Duodenal mucosa (tissue), 2 donors: ENCODE results near the gene MEIOB.
"Not testable (repeated sequence)": the region's sequence is repeated elsewhere in the genome, so short reads cannot be mapped to it uniquely, and the experiment has no call there.

Source experiments
- H3K27ac ChIP-seq: one replicate; pipeline ENCODE4 v1.7.0; 2013; ENCODE audit warnings: low read depth, low read length
- H3K27me3 ChIP-seq, 2 donors: one replicate each; pipeline ENCODE4 v1.7.0; 2013; ENCODE audit warnings: low read length in 2 of 2, control low read depth in 1 of 2; ENCODE audit not compliant: insufficient read depth in 2 of 2, control insufficient read depth in 1 of 2
- H3K36me3 ChIP-seq, 2 donors: one replicate each; pipeline ENCODE4 v1.7.0; 2013; ENCODE audit warnings: low read length in 2 of 2, control low read depth in 1 of 2; ENCODE audit not compliant: insufficient read depth in 2 of 2, control insufficient read depth in 1 of 2
- H3K4me1 ChIP-seq, 2 donors: one replicate each; pipeline ENCODE4 v1.7.0; 2013; ENCODE audit warnings: low read length in 2 of 2, control low read depth in 1 of 2; ENCODE audit not compliant: insufficient read depth in 2 of 2, control insufficient read depth in 1 of 2
- H3K4me3 ChIP-seq, 2 donors: one replicate each; pipeline ENCODE4 v1.7.0; 2013; ENCODE audit warnings: low read length in 2 of 2, low read depth in 1 of 2
- H3K9ac ChIP-seq, 2 donors: one replicate each; pipeline ENCODE4 v1.7.0; 2013; ENCODE audit warnings: low read length in 2 of 2, low read depth in 1 of 2
- H3K9me3 ChIP-seq, 2 donors: one replicate each; pipeline ENCODE4 v1.7.0; 2013; ENCODE audit warnings: low read length in 2 of 2, control low read depth in 1 of 2; ENCODE audit not compliant: control insufficient read depth in 1 of 2

The MEIOB gene

DNA sequence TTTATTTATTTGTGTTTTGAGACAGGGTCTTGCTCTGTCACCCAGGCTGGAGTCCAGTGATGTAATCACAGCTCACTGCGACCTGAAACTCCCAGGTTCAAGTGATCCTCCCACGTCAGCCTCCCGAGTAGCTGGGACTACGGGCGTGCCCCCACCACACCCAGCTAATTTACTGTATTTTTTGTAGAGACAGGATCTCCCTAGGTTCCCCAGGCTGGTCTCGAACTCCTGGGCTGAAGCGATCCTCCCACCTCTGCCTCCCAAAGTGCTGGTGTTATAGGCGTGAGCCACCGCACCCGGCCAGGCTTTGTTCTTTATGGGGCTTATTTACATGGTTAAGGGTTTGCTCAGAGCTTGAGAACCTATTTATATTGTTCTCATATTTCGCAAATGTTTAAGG is 5.8 kb upstream of the MEIOB start:
- Histone ChIP-seq H3K4me3 (no peak overlapping the region), H3K9me3 (no peaks in the 10 kb centered on the region), H3K27me3 (no peaks in the 10 kb centered on the region), H3K27ac (no peak overlapping the region), H3K9ac (no peak overlapping the region), H3K36me3 (no peaks in the 10 kb centered on the region), H3K4me1 (peaks cover 3 to 15% of the 10 kb centered on the region in 2 donors)

DNA sequence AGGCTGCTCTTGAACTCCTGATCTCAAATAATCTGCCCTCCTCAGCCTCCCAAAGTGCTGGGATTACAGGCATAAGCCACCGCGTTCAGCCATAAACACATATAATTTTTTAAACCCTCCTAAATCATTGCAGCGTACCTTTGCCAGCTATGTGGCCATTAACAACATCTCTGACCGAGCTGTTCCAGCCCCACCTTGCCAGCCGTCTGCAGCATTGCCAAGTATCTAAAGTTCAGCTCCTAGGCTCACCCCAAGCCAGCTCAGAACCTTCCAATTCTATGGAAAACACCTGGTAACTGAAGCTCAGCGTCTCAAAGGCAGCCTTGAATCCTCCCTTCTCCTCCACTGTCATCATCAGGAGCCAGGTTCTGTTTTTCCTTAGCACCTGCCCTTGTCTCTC is 5.1 kb upstream of the MEIOB start:
- Histone ChIP-seq H3K27me3 (no peaks in the 10 kb centered on the region), H3K9ac (peak overlapping the region in 1 of 2 donors; percentile 18), H3K9me3 (no peaks in the 10 kb centered on the region), H3K36me3 (no peaks in the 10 kb centered on the region), H3K4me1 (peaks cover 3 to 15% of the 10 kb centered on the region in 2 donors), H3K27ac (no peak overlapping the region), H3K4me3 (no peak overlapping the region)

GRCh38 chr16:1876468-1876867 is 4.5 kb upstream of the MEIOB start:
- H3K9me3 ChIP-seq, result no peaks in the 10 kb centered on the region
- H3K27ac ChIP-seq, result no peak overlapping the region
- H3K4me1 ChIP-seq, result peaks cover 3 to 15% of the 10 kb centered on the region in 2 donors
- no peak overlapping the region for H3K4me3 ChIP-seq
- no peaks in the 10 kb centered on the region for H3K36me3 ChIP-seq
- H3K9ac ChIP-seq, result no peak overlapping the region
- no peaks in the 10 kb centered on the region for H3K27me3 ChIP-seq

- not testable (repeated sequence) for H3K9ac ChIP-seq, H3K27ac ChIP-seq, H3K36me3 ChIP-seq, H3K27me3 ChIP-seq, H3K9me3 ChIP-seq, H3K4me3 ChIP-seq
- peaks cover 3 to 15% of the 10 kb centered on the region in 2 donors for H3K4me1 ChIP-seq
Observed at GRCh38 chr16:1876066-1876465, 4.1 kb upstream of the MEIOB start.

DNA sequence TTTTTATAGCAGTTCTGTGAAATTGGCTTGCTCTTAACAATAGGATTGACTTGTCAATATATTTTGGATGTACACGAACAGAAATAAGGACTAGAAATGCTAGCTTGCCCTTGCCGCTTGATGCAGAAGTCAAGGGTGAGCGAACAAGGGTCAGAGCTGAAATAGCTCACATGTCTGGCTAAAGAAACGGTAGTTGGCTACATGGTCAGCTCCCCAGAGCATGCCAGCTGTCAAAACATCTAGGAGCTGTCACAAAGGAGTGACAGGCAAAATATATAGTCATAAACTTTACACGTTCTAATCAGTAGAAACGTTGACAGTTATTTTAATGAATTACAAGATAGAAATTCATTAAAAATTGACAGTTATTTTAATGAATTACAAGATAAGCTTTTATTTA is 2.9 kb upstream of the MEIOB start:
- Histone ChIP-seq H3K9me3 (no peaks in the 10 kb centered on the region), H3K27ac (no peak overlapping the region), H3K4me1 (peaks cover 3 to 15% of the 10 kb centered on the region in 2 donors), H3K4me3 (no peak overlapping the region), H3K27me3 (no peaks in the 10 kb centered on the region), H3K36me3 (no peaks in the 10 kb centered on the region), H3K9ac (no peak overlapping the region)

DNA sequence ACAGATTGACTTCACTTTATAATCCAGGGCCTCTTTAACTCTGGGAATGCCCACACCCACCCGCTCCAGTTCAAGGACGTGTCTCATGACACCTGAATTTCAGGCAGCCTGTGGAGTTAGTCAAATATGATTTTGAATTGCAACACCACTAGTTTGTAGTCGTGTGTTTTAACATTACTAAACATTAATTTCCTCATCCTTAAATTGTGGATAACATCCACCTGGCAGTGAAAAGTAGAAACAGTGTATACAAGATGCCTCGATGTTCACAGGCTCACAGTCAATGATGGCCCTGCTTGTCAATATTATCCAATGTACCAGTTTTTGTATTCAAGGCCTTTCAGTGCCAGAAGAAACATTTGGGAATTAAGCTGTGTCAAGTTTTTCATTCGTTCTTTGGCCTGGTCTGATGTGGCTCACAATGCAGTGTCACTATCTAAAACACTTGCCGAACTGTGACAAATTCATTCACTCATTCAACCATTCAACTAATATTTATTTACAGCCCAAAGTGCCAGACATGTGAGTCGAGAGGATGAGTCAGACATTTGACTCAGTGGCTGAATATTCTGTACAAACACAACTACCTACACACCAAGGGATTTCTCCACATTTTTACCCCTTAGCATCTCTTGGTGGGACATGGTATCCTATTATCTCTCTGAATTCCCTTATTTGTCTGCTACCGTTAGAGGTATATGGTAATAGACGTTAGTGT is 1.4 kb downstream of the MEIOB start:
- H3K27ac ChIP-seq, result no peak overlapping the region
- H3K9ac ChIP-seq, result no peak overlapping the region

DNA sequence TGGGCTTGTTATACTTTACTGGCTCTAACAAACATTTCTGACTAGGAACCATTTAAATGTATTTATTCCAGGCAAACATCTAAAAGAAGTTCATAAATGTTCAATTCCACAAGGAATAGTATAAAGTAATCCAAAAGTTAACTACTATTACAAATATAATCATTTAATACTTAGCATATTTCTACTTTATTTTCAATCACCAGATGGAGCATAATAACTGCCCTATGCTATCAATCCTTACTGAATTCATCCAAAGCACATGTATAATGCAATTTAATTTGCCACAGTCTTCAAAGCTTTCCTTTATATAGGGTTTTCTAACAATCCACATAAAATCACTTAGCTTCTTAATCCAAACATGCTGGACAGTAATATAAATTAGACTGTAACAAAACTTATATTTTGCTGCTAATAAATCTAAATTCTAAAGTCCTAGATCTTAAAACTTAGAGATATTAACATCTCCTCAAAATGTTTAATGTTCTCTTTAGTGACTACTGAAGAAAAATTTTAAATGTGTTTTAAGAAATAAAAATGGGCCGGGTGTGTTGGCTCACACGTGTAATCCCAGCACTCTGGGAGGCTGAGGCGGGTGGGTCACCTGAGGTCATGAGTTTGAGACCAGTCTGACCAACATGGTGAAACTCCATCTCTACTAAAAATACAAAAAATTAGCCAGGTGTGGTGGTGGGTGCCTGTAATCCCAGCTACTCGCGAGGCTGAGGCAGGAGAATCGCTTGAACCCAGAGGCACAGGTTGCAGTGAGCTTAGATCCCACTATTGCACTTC is 5.9 kb downstream of the MEIOB start:
- no peaks in the 10 kb centered on the region for H3K27me3 ChIP-seq
- H3K4me1 ChIP-seq, result no peaks in the 10 kb centered on the region
- H3K9me3 ChIP-seq, result no peaks in the 10 kb centered on the region
- H3K36me3 ChIP-seq, result no peaks in the 10 kb centered on the region
- no peak overlapping the region for H3K27ac ChIP-seq
- H3K9ac ChIP-seq, result no peak overlapping the region
- H3K4me3 ChIP-seq, result no peak overlapping the region

More for the DNA sequence above, 1.4 kb downstream of the MEIOB start:
- H3K27me3 ChIP-seq, result no peaks in the 10 kb centered on the region
- no peaks in the 10 kb centered on the region for H3K4me1 ChIP-seq
- H3K9me3 ChIP-seq, result no peaks in the 10 kb centered on the region
- H3K4me3 ChIP-seq, result no peak overlapping the region
- no peaks in the 10 kb centered on the region for H3K36me3 ChIP-seq

GRCh38 chr16:1863681-1864460 is 8.1 kb downstream of the MEIOB start:
- Histone ChIP-seq H3K9ac (no peak overlapping the region), H3K9me3 (no peaks in the 10 kb centered on the region), H3K36me3 (no peaks in the 10 kb centered on the region), H3K4me3 (no peak overlapping the region), H3K27ac (no peak overlapping the region), H3K27me3 (peaks cover 0 to 4% of the 10 kb centered on the region in 2 donors), H3K4me1 (peaks cover 0 to 5% of the 10 kb centered on the region in 2 donors)

- H3K9me3 ChIP-seq, result no peaks in the 10 kb centered on the region
- H3K4me3 ChIP-seq, result no peak overlapping the region
- no peak overlapping the region for H3K9ac ChIP-seq
- peaks cover 9 to 10% of the 10 kb centered on the region in 2 donors for H3K27me3 ChIP-seq
- no peak overlapping the region for H3K27ac ChIP-seq
- no peaks in the 10 kb centered on the region for H3K36me3 ChIP-seq
- H3K4me1 ChIP-seq, result peaks cover 0 to 5% of the 10 kb centered on the region in 2 donors
Observed at GRCh38 chr16:1862394-1862793, 9.6 kb downstream of the MEIOB start.

- no peaks in the 10 kb centered on the region for H3K36me3 ChIP-seq
- no peak overlapping the region for H3K4me3 ChIP-seq
- H3K9me3 ChIP-seq, result no peaks in the 10 kb centered on the region
- H3K9ac ChIP-seq, result no peak overlapping the region
- H3K27me3 ChIP-seq, result peaks cover 14 to 15% of the 10 kb centered on the region in 2 donors
- peaks cover 0 to 5% of the 10 kb centered on the region in 2 donors for H3K4me1 ChIP-seq
- H3K27ac ChIP-seq, result no peak overlapping the region
Observed at GRCh38 chr16:1861730-1862129, 10.2 kb downstream of the MEIOB start.
